ENCODE data around the gene DNASE1L3. TPM values are rescaled to one million over a fixed set of nuclear protein-coding genes. Genes with fewer than 3 reads are reported as not detected.

The DNASE1L3 gene
- total and polyA plus RNA-seq, 2 of the 8 experiments (the other 6 are each of a cell fraction or from before 2014, with no cell fraction given): not detected

DNA sequence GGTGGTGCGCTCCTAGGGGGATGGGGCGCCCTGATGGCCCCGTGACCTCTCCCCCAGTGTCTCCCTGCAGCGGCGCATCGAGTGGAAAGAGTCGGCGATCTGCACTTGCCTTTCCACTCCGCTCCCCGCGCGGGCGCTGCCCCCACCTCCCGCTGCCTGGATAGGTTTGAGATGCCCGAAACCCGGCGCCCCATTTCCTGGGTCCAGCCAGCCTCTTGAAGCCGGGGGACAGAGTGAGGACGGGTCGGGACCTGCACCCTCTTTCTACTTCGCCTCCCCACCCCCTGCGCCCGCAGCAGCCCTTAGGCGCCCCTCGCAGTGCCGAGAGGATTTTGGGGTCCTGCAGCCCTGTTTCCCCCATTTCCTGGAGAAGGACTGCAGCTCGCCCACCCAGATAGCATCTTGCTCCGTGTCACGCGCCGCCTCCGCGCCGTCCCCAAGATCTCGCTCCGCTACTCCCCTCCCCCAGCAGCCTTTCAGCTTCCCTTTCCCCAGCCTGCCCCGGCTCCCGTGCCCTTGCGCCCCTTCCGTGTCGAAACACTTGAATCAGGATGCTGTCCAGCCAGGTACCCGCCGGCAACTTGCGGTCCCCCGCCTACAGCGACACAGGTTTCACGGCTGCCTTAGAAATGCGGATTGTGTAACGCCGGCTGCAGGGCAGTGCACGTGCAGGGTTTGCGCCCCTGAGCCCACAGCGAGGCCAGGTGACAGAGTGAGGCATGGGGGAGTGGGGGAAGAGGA, 27.3 kb upstream of the DNASE1L3 start:
- no peak overlapping the region for H4K91ac ChIP-seq (replicated peaks; ENCODE audit: insufficient read length, low read length)
- no peak overlapping the region for H2AK5ac ChIP-seq (ENCODE audit: low read depth, low read length)
- no peak overlapping the region for H4K8ac ChIP-seq (ENCODE audit: extremely low read depth, insufficient read depth, low read length)
- peak overlapping the region; percentile 72; the same call in 1 of the 2 replicates for H2BK15ac ChIP-seq (ENCODE audit: low read length)
- no peaks in the 10 kb centered on the region for H3K36me3 ChIP-seq (ENCODE audit: control insufficient read depth in 2 of 4, insufficient read depth in 4 of 4, low read length in 3 of 4)
- no peaks in the 10 kb centered on the region for H3K79me2 ChIP-seq (ENCODE audit: control insufficient read depth in 1 of 2, insufficient read depth in 2 of 2, low read length in 2 of 2)
- 2% methylated on average over 53 of the region's 53 CpGs; no CpG with 5 or more reads in 1 of the 2 experiments for WGBS, 2 experiments (ENCODE audit: extremely low coverage in 1 of 2, insufficient coverage in 1 of 2, insufficient read length in 1 of 2, insufficient replicate concordance in 2 of 2, low coverage in 1 of 2, low lambda C conversion rate in 2 of 2, missing lambda C conversion rate in 1 of 2)
- H3K27me3 ChIP-seq (replicated peaks in 1 of 4; ENCODE audit: control insufficient read depth in 3 of 4, extremely low read depth in 1 of 4, insufficient read depth in 3 of 4, low read length in 3 of 4): peaks cover 9 to 31% (median 30%) of the 10 kb centered on the region in 4 experiments
- no peaks in the 10 kb centered on the region for H3K9me3 ChIP-seq (ENCODE audit: insufficient read depth in 2 of 2, low read depth in 1 of 2, low read length in 1 of 2)
- no peak overlapping the region for H3K27ac ChIP-seq (ENCODE audit: low read depth, low read length)
- H4K20me1 ChIP-seq (replicated peaks in 1 of 2; ENCODE audit: control insufficient read depth in 1 of 2, insufficient read depth in 2 of 2, low read length in 2 of 2): peaks cover 0 to 2% of the 10 kb centered on the region in 2 experiments
- peaks cover 10% of the 10 kb centered on the region; the same call in 1 of the 2 replicates for H3K23me2 ChIP-seq (ENCODE audit: low read depth, low read length)
- no peak overlapping the region for H3K23ac ChIP-seq (ENCODE audit: insufficient read length)
- no peak overlapping the region; the same call in none of the 2 replicates for H3K18ac ChIP-seq (ENCODE audit: extremely low read depth, low read length)
- no peaks in the 10 kb centered on the region for H3K79me1 ChIP-seq (ENCODE audit: low read depth, low read length)
- DNase-seq (ENCODE audit: low read depth in 1 of 2, low spot score in 2 of 2): peak in 1 of 2 experiments; percentile 69
- ChIA-PET POLR2A (ENCODE audit: partially characterized antibody) (interaction anchor here (1.0 to 1.4 kb wide), 3 partner anchors 12 to 70 kb away, joined by 3 to 6 read pairs (median 5); partner anchors contain the start of genes HTD2 and RPP14), CTCF (ENCODE audit: partially characterized antibody) (interaction anchor here (0.7 to 3.3 kb wide), 10 partner anchors 11 to 68 kb away, joined by 3 to 11 read pairs (median 4); partner anchors contain the start of genes HTD2 and RPP14)
- no peak overlapping the region for H2BK5ac ChIP-seq (ENCODE audit: low read depth, low read length)
- H2BK120ac ChIP-seq (replicated peaks; ENCODE audit: low read depth, low read length): no peak overlapping the region
- H3K14ac ChIP-seq (ENCODE audit: insufficient read length): no peak overlapping the region
- H3K4me3 ChIP-seq (ENCODE audit: extremely low read depth in 1 of 4, insufficient read depth in 2 of 4, low read depth in 3 of 4, low read length in 4 of 4): peak overlapping the region; percentile 75 to 90 (median 87)
- H3K4me2 ChIP-seq (ENCODE audit: insufficient read depth in 1 of 2, low read depth in 2 of 2, low read length in 2 of 2): peak overlapping the region; percentile 93 to 98
- no peak overlapping the region for H2BK20ac ChIP-seq (ENCODE audit: low read length)
- no peak for FAIRE-seq
- H2BK12ac ChIP-seq (ENCODE audit: low read depth, low read length): peak overlapping the region; percentile 60; the same call in 1 of the 2 replicates
- H3K4me1 ChIP-seq (replicated peaks in 1 of 4; ENCODE audit: control insufficient read depth in 3 of 4, insufficient read depth in 4 of 4, low read length in 3 of 4): peaks cover 0 to 6% (median 3%) of the 10 kb centered on the region in 4 experiments; a peak in 5 of 7 replicates
- H4K5ac ChIP-seq (ENCODE audit: insufficient read length, low read depth, low read length): no peak overlapping the region
- H3K4ac ChIP-seq (replicated peaks; ENCODE audit: insufficient read length, low read depth, low read length): peak overlapping the region; percentile 72
- no peak overlapping the region for H3K56ac ChIP-seq (replicated peaks; ENCODE audit: insufficient read length, low read depth, low read length)
- H2AFZ ChIP-seq (ENCODE audit: low read length): peak overlapping the region; percentile 67; the same call in 1 of the 2 replicates
- peak overlapping the region in 2 of 4 experiments; percentile 34 to 48; a peak in 4 of 7 replicates for H3K9ac ChIP-seq (replicated peaks in 1 of 4; ENCODE audit: extremely low read depth in 1 of 4, low read depth in 3 of 4, low read length in 3 of 4)
- TF ChIP-seq TAF7 (optimal IDR thresholded peaks at IDR 0.05; ENCODE audit: borderline replicate concordance, low read depth, low read length) (no peak), NRF1 (IDR thresholded peaks at IDR 0.05; ENCODE audit: low read depth, low read length) (no peak), PHF8 (conservative IDR thresholded peaks at IDR 0.05; ENCODE audit: low read depth, low read length) (0 out of 2 replicates have a peak, but pooled peaks have one; percentile 26), SP4 (IDR thresholded peaks at IDR 0.05; ENCODE audit: low read length) (no peak), SIN3A (conservative IDR thresholded peaks at IDR 0.05 in 1 of 2, IDR thresholded peaks at IDR 0.05 in 1 of 2; ENCODE audit: low read depth in 1 of 2, low read length in 2 of 2) (peak in 1 of 2 experiments; percentile 37; a peak in 1 of 4 replicates), SRF (IDR thresholded peaks at IDR 0.05; ENCODE audit: low read depth, low read length) (no peak), EGR1 (IDR thresholded peaks at IDR 0.05; ENCODE audit: borderline replicate concordance, low read depth, low read length) (no peak), CHD2 (IDR thresholded peaks at IDR 0.05; ENCODE audit: low read length) (no peak), SAP30 (IDR thresholded peaks at IDR 0.05; ENCODE audit: insufficient read depth, insufficient replicate concordance, low read length) (peak; percentile 92), SUZ12 (IDR thresholded peaks at IDR 0.05; ENCODE audit: low read length) (peak; percentile 63), KDM1A (IDR thresholded peaks at IDR 0.05; ENCODE audit: borderline replicate concordance, low read length) (peak; percentile 9; the same call in 1 of the 2 replicates)

All from H1 (cell line).